Hematopoietic multipotent progenitor cell treated with erythropoietin and hydrocortisone succinate and interleukin-3 and kit ligand, for 6 days (in vitro differentiated cells): Measurements from ENCODE around the gene MYH15.

Source experiments
- DNase-seq: peaks from one replicate; pipeline ENCODE4 v3.0.0-alpha.2; 2015

MYH15 gene

DNA sequence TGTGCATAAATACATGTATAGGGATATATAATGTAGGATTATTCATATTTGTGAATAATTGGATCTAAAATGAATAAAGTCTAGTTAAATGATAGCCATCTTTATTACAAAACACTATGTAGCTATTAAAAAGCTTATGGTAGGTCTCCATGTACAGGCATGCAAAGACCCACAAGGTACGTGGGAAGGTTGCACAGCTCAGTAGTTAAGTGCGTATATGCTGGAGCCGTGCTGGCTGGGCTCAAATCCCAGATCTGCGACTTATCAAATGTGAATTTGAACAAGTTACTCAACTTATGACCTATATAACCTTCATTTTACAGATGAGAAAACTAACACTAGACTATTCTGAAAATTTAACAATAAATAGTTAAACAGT is 100.6 kb downstream of the MYH15 start:
- DNase-seq, result no peak

DNA sequence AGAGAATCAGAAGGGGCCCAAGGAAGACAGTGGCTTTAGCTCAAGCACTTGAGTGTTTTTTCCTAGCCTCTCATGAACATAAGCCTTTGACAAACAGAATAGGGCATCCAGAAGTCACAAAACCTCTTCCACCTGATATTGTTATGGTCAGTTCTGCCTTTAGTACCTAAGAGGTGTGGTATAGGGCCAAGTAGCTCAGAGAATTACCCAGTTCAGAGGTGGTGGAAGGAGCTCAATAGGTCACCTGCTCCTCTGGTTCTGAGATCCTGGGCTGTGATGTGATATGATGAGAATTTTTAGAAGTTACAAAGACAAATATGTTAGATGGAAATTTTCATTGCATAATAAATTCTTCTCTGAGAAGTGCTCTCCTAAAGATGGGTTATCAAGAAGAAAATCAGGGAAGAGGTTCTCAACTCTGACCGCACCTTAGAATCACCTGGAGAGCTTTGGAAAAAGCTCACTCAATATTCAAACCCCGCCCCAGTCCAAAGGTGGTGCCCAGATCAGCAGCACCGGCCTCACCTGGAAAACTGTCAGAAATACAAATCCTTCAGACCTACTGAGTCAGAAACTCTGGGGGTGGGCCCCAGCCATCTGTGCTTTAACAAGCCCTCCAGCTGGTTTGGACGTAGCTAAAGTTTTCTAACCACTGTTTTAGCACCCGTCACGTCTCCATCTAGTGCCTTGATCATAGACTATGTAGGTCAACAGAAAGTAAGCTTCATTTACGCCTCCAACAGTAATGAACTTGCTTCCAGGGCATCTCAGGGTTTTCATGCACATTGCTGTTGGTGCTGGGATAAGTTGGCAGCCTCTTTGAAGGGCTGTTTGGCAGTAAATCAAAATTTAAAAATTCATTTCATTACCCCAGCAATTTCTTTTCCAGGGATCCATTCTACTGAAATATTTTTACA is 101.3 kb downstream of the MYH15 start:
- DNase-seq, result no peak

DNA sequence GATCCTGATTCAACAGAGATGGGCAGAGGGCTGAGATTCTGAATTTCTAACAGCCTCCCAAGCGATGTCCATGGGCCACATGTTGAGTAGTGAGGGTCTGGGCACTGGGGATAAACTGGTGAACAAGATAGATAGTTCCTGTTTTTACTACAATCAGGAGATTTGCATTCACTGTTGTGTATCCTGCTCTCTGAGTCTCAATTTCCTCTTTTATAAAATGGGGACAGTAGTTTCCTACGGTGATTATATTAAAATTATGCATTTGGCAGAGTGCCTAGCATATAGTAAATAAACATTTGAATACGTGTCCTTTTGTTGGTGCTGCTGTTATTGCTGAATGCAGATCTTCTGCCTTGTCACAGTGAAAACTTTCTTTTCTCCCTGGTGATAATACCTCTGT is 102.5 kb downstream of the MYH15 start:
- peak; percentile 47 for DNase-seq

DNA sequence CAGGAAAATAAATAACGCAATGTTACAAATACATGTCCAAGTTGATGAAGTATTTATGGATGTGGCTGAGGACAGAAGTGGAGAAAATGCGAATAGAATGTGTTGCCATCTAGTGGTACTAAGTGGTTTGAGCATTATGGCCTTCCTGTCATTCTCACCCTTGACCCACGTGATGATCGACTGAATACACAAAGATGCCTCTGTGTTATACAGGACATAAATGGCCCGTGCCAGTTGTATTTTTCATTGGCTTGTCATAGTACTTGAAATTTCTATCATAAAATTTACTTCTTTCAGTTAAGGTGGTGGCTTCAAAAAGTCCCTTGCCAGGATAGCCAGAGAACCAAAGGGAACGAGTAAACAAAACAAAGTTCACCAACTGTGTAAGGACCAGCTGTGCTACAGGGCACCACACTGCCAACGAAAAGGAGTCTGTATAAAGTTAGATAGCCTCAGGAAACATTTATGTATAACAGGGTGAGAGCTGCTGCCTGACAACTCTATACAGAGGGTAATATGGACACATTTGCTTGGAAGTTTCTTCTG is 103.7 kb downstream of the MYH15 start:
- peak; percentile 91 for DNase-seq

DNA sequence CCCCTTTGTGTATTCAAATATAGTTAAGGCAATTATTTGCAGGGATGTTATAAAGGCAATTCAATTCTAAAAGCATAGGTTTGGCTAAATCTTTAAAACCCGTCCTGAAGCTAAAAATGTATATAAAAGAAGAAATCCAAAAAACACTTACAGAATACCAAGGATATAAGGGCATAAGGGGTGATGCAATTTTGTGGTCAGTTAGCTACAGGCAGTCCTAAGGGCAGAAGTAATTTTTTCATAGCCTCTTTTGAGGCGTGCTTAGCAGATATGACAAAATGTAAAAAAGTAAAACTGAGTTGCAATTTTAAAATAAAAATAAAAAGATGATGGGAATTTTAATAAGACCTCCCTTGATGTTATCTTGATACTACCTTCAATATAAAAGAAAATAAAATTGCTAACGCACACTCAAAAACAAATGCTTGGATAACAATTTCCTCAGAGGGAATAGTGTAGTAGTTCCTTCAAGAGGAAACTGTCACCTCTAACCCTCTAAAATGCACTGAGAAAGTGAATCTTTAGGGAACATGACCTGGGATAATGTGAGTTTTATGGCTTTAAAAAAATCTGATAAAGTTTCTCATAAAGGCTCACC is 104.2 kb downstream of the MYH15 start:
- DNase-seq, result peak; percentile 46

DNA sequence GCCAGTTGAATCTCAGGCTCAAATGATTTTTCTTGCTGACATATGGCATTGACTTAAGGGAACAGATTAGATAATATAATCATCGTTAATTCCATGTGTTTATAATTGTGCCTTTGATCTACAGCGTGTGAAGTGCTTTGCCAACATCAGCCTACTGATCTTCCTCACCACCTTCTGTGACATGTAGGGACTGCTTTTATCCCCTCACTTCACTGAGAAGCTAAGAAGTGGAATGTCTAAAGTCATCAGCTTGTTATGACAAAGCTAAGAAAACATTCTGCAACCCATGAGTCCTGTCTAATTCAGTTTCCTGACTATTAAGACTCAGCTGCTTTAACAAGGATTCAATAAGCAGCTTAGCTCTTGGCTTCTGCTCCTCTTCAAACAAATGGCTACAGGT is 106.0 kb downstream of the MYH15 start:
- DNase-seq, result no peak

DNA sequence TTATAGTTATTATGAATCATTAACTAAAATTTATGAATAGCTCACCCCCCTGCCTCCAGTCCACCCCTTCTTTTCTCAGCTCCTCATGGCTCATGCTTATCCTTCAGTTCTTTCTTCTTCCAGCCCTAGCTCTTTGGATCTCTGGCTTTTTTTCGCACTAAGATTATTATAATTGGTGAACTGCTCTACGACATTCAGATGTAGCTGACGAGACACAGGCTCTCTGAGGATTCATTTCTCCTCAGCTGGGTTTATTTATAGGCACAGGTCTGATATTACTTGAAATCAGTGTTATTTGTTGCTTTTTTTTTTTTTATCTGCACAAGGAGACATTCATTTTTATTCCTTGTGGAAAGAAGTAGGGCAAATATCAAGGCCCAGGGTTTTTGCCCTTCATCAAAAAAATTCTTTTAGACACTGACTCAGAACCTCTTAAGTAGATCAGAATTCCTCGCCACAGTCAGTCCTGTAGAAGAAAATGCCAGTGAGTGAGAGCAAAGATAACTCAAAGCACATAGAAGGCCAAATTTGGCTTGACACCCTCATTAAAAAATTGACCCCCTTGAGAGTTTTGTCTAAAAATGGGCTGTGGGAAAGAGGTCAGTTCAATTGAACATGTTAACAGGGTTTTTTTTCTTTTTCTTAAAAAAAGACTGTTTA is 106.6 kb downstream of the MYH15 start:
- DNase-seq, result no peak

- no peak for DNase-seq
Measured at GRCh38 chr3:108403198-108403597, 107.2 kb downstream of the MYH15 start.

GRCh38 chr3:108401836-108402235 is 108.6 kb downstream of the MYH15 start:
- DNase-seq, result no peak

GRCh38 chr3:108398510-108398909 is 111.9 kb downstream of the MYH15 start:
- no peak for DNase-seq

DNA sequence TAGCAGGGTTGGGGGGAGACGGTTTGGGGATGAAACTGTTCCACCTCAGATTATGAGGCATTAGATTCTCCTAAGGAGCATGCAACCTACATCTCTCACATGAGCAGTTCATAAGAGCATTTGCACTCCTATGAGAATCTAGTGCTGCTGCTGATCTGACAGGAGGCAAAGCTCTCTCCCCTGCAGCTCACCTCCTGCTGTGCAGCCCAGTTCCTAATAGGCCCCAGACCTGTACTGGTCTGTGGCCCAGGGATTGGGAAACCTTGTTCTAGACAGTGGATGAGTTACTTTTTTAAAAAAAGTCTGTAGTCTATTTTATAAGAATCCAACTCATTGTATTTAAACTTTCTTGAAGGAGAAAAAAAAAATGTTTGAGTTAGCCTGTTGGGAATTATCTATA is 114.1 kb downstream of the MYH15 start:
- DNase-seq, result no peak

DNA sequence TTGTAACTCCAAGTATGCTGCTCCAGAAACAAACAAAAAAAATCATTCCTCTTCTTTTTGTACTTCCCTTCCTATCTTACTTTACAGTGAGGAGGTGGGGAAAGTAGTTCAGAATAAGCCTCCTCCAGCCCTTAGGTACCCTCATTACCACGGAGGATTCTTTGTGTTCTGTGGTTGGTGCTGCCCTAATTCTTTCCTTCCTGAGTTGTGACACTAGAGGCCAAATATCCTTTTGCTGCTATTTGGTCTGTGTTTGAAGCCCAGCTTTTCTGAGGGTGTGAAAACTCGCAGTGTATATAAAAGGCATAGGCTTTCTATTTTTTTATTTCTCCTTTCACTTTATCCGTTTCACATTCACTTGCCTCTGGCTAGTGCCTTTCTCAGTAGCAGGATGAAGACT is 115.8 kb downstream of the MYH15 start:
- DNase-seq, result no peak

GRCh38 chr3:108394016-108394415 is 116.4 kb downstream of the MYH15 start:
- no peak for DNase-seq

DNA sequence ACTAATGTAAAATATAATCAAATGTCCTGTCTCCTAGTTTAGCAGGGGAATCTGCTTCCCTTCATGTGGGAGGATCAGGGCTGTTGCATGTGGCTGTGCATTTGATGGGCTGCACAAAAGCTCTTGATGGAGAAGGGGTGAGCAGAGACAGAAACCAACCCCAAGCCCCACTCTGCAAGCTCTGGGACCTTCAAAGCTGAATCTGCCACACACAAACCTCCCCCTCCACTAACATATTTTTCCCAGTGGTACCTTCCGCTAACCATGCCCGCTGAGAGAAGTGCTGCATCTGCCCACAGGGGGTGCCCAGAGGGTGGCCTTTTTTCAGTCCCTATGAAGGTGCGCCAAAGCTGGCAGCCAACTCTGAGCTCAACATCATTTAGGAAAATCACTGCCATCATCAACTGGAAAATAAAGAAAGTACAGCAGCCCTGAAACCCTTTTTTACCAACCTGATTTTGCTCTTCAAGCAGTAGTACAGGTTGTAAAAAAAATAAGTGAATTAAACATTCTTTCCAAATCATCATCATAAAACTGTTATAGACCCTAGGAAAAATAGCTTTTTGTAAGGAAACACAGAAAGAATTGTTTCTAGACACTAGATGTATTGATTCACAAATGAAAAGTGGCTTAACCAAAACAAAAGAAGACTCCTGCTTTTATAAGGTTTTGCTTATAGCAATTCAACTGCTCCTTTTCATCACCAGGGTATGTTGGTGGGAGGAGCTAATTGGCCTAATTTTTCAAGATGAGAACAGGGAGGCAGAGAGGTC is 117.1 kb downstream of the MYH15 start:
- DNase-seq, result no peak

DNA sequence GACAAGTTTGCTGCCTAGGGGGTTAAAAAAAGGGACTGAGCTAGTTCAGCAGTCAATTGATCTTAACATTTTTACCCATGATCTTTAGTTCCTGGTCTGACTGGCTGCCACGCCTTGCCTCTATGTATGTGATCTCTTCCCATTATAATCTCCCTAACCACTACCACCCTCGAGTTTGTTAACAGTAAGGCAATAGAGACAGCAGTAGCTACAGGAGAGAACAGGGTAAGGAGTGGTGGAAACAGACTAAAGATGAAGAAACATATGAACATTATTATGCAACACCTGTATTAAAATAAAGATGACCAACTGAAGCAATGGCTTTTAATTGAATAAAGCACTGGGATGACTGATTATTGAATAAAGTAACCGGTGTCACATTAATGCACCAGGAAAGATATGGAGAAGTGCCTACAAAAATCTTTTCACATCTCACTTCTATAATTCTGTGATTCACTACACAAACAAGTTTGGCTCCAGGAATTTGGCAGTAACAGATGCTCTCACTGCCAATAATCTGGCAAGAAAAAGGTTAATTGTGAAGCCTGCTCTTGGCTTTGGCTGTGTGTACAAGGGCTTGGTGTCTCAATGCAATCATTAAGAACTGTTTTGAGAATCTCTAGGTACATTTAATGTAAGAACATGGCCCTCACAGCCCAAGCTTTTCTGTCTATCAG is 118.3 kb downstream of the MYH15 start:
- no peak for DNase-seq

- no peak for DNase-seq
Measured at GRCh38 chr3:108389372-108389771, 121.0 kb downstream of the MYH15 start.

- no peak for DNase-seq
Measured at GRCh38 chr3:108388136-108389132, 122.0 kb downstream of the MYH15 start.

DNA sequence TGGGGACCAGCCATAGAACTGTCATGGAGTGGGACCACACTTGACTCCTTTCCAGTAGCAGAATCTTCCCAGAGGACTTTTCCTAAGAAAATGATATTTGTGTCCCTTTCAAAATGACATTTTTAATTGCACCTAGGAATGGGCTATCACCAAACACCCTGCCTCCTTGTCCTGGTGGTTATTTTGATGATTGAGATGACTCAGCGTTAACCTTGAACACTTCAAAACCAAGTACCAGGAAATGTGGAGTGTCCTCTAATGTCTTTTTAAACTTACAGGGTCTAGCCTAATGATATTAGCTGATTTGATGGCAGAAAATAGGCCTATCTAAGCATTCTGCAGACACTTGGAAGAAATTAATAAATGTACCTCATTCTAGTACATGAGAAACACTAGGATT is 123.3 kb downstream of the MYH15 start:
- peak; percentile 30 for DNase-seq

GRCh38 chr3:108383306-108383705 is 127.1 kb downstream of the MYH15 start:
- DNase-seq, result no peak

GRCh38 chr3:108381529-108382140 is 128.8 kb downstream of the MYH15 start:
- no peak for DNase-seq
